GM12864 (cell line): ENCODE data around the gene ADAMTS16.

ENCODE experiments used
- DNase-seq: peaks from one replicate; pipeline ENCODE4 v3.0.0-alpha.2; 2011; ENCODE audit warnings: low read depth
- H3K4me3 ChIP-seq: 2 replicates; pipeline ENCODE4 v1.5.1; 2011; ENCODE audit warnings: mild to moderate bottlenecking, low read depth, low read length, control low read depth
- CTCF ChIP-seq: IDR thresholded peaks from 2 replicates; pipeline ENCODE4 v1.5.1; 2011; ENCODE audit warnings: low read depth, mild to moderate bottlenecking, moderate library complexity, low read length, control low read depth, inconsistent platforms; ENCODE audit errors: missing control alignments

ADAMTS16 gene

GRCh38 chr5:5169466-5169865 lies 29.3 kb downstream of the ADAMTS16 start:
- H3K4me3 ChIP-seq = no peak overlapping the region
- no peak for TF ChIP-seq CTCF
- no peak for DNase-seq

GRCh38 chr5:5178136-5178535 lies 38.0 kb downstream of the ADAMTS16 start:
- TF ChIP-seq CTCF = no peak
- DNase-seq = no peak
- no peak overlapping the region for H3K4me3 ChIP-seq

GRCh38 chr5:5178580-5178979 lies 38.5 kb downstream of the ADAMTS16 start:
- TF ChIP-seq CTCF = no peak
- H3K4me3 ChIP-seq = no peak overlapping the region
- no peak for DNase-seq

- no peak for DNase-seq
- H3K4me3 ChIP-seq = no peak overlapping the region
- no peak for TF ChIP-seq CTCF
Measured at GRCh38 chr5:5179079-5179478, 38.9 kb downstream of the ADAMTS16 start.

GRCh38 chr5:5179597-5179996 lies 39.5 kb downstream of the ADAMTS16 start:
- TF ChIP-seq CTCF = no peak
- no peak for DNase-seq
- H3K4me3 ChIP-seq = no peak overlapping the region

- TF ChIP-seq CTCF = no peak
- no peak overlapping the region for H3K4me3 ChIP-seq
- DNase-seq = no peak
Measured at GRCh38 chr5:5181650-5182324, 41.7 kb downstream of the ADAMTS16 start.

- DNase-seq = no peak
- TF ChIP-seq CTCF = no peak
- H3K4me3 ChIP-seq = no peak overlapping the region
Measured at GRCh38 chr5:5182508-5183188, 42.5 kb downstream of the ADAMTS16 start.
